Dermis blood vessel endothelial cell (primary cell): ENCODE data around the gene CDC42BPA. TPM values are rescaled to one million over a fixed set of nuclear protein-coding genes. Genes with fewer than 3 reads are reported as not detected.
A peak's percentile ranks its signal among the peaks of the same experiment; 100 is the strongest.
"Not testable (repeated sequence)": the region's sequence is repeated elsewhere in the genome, so short reads cannot be mapped to it uniquely, and the experiment has no call there.

Source experiments
- DNase-seq: peaks from one replicate; pipeline ENCODE4 v3.0.0; 2010
- total RNA-seq: library from RNA; depleted of rRNA; stranded (reverse); fragments of >200 nt; gene quantifications from 2 replicates; pipeline ENCODE4 v1.2.3, GENCODE V29; 2014

Gene CDC42BPA
- total RNA-seq, 1 donor from 2014 or later: 105 TPM

GRCh38 chr1:226960944-226961765 lies 357.1 kb downstream of the CDC42BPA start:
- DNase-seq: no peak

GRCh38 chr1:226960256-226960655 lies 358.0 kb downstream of the CDC42BPA start:
- DNase-seq: no peak

GRCh38 chr1:226958300-226958699 lies 360.0 kb downstream of the CDC42BPA start:
- no peak for DNase-seq

- no peak for DNase-seq
Measured at GRCh38 chr1:226957714-226958113, 360.6 kb downstream of the CDC42BPA start.

GRCh38 chr1:226956942-226957713 lies 361.2 kb downstream of the CDC42BPA start:
- no peak for DNase-seq

GRCh38 chr1:226955857-226956256 lies 362.4 kb downstream of the CDC42BPA start:
- not testable (repeated sequence) for DNase-seq

GRCh38 chr1:226954777-226955176 lies 363.5 kb downstream of the CDC42BPA start:
- DNase-seq: no peak

- DNase-seq: no peak
Measured at GRCh38 chr1:226954337-226954736, 364.0 kb downstream of the CDC42BPA start.

GRCh38 chr1:226953175-226953800 lies 365.0 kb downstream of the CDC42BPA start:
- DNase-seq: no peak

GRCh38 chr1:226952118-226952441 lies 366.2 kb downstream of the CDC42BPA start:
- no peak for DNase-seq

- no peak for DNase-seq
Measured at GRCh38 chr1:226951286-226952117, 366.8 kb downstream of the CDC42BPA start.

- DNase-seq: no peak
Measured at GRCh38 chr1:226950871-226951270, 367.4 kb downstream of the CDC42BPA start.

GRCh38 chr1:226950316-226950715 lies 368.0 kb downstream of the CDC42BPA start:
- no peak for DNase-seq

- no peak for DNase-seq
Measured at GRCh38 chr1:226949401-226949800, 368.9 kb downstream of the CDC42BPA start.

GRCh38 chr1:226948996-226949395 lies 369.3 kb downstream of the CDC42BPA start:
- no peak for DNase-seq

- no peak for DNase-seq
Measured at GRCh38 chr1:226948480-226948879, 369.8 kb downstream of the CDC42BPA start.

GRCh38 chr1:226948051-226948450 lies 370.2 kb downstream of the CDC42BPA start:
- DNase-seq: no peak

- DNase-seq: peak; percentile 38
Measured at GRCh38 chr1:226946841-226947240, 371.5 kb downstream of the CDC42BPA start.

- peak; percentile 30 for DNase-seq
Measured at GRCh38 chr1:226946285-226946684, 372.0 kb downstream of the CDC42BPA start.

GRCh38 chr1:226945858-226946245 lies 372.4 kb downstream of the CDC42BPA start:
- no peak for DNase-seq

GRCh38 chr1:226945106-226945857 lies 373.0 kb downstream of the CDC42BPA start:
- peak; percentile 52 for DNase-seq

GRCh38 chr1:226943927-226944326 lies 374.4 kb downstream of the CDC42BPA start:
- DNase-seq: no peak
